GM12892 (cell line): ENCODE measurements around the gene SPTBN1.
A peak's percentile ranks its signal among the peaks of the same experiment; 100 is the strongest.

ENCODE experiments used
- DNase-seq: peaks from one replicate; pipeline ENCODE4 v3.0.0; 2011; ENCODE audit not compliant: insufficient read length
- FAIRE-seq: peaks from 2 replicates; lab custom pipeline; 2011; peaks lifted over from hg19 to GRCh38; lab: Jason Lieb, UNC
- POLR2A ChIP-seq: IDR thresholded peaks from 2 replicates; pipeline ENCODE4 v1.6.1; 2011; ENCODE audit warnings: low read depth, low read length, control low read depth
- POLR2AphosphoS5 ChIP-seq: IDR thresholded peaks from 2 replicates; pipeline ENCODE4 v1.6.1; 2011; ENCODE audit warnings: low read depth, low read length, control low read depth
- TAF1 ChIP-seq: IDR thresholded peaks from 2 replicates; pipeline ENCODE4 v1.6.1; 2011; ENCODE audit warnings: low read depth, mild to moderate bottlenecking, control low read depth, low read length, borderline replicate concordance

Gene SPTBN1

DNA sequence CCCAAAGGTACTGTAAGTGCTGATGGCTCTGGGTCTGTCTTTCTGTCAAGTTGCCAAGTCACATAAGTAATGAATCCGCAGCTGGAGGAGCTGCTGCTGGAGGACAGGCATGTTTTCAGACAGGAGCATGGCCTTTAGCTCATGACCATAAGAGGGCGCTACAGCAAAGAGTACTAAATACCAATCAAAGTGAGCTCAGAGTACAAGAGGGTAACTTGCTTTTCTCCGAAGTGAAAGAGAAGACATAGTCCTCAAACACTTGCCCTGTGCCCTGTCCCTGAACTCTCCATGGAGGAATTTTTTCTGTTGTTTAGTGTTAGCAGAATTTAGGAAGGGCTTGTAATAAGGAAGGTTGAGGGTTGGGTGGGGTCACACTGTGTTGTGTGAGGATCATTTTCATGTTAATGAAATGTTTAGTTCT is 209.3 kb downstream of the SPTBN1 start:
- FAIRE-seq, result no peak

DNA sequence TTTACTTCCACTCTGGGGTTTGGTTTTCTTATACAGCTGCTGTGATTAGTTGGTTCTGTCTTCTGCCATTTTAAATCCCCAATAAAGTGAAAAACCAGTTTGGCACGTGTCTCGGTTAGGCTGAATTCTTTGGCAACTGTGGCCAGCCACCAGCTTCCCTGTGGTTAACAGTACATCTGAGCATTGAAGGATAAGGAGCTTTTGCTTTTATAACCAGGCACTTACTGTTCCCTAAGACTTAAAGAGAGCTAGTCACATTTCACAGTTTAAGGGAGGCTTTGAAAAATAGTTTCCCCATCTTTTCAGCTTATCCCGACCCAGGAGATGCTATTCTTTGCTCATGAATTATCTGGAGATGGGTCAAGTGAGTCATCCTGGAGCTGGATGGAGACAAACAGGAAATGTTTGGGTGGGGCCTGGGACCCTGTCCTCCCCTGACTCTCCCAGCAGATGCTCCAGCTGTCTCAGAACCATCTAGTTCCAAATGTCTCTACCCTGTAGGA is 210.1 kb downstream of the SPTBN1 start:
- no peak for FAIRE-seq
- DNase-seq, result no peak
- TF ChIP-seq POLR2A (no peak), TAF1 (no peak), POLR2AphosphoS5 (no peak)

More for the DNA sequence above, 209.3 kb downstream of the SPTBN1 start:
- TF ChIP-seq POLR2AphosphoS5, result no peak
- TF ChIP-seq TAF1, result no peak
- no peak for TF ChIP-seq POLR2A
- DNase-seq, result no peak

DNA sequence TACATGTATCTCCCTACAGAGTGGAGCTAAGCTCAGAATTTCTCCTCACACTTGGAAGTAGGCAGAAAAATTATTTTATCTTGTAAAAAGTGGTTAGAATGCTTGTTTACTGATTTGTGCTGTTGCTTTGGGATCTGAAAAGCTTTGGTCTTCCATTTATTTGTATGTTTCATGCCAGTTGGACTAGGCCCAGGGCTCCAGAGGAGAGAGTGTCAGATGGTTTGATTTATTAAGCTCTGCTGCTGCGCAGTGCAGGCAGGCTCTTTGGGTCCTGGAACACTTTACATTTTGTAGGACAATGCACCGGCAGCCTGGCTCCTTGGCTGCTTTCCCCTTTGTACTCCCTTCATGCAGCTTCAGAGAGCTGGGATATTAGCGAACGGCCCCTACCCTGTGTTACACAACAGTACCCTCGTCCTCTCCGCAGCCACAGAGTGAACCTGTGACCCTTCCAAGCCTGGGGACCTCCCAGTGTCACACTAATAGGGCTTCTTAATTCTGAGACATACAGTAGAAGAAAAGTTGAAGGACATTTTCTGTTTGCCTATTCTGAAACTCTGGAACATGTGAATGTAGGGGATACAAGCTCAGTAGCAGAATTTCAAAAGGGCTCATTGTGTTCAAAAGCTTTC is 210.6 kb downstream of the SPTBN1 start:
- no peak for FAIRE-seq
- DNase-seq, result no peak
- TF ChIP-seq TAF1 (no peak), POLR2A (no peak), POLR2AphosphoS5 (no peak)

DNA sequence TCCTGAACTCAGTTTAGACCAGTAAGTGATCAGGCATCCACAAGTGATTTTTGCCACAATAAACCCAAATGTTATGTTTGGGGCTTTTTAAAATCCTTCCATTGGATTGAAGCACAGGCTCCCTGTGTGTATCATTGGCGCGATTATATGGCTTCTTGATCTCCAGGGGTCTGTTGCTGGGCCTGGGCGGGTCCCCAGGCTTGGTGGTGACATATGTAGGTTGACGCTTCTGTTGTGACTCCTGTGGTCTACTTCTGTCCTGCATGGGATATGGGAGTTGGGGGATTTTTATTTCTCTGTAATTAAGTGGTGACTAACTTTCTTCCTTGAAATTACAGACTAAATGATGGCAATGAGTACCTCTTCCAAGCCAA is 211.1 kb downstream of the SPTBN1 start:
- DNase-seq, result no peak
- no peak for TF ChIP-seq POLR2AphosphoS5
- FAIRE-seq, result no peak

DNA sequence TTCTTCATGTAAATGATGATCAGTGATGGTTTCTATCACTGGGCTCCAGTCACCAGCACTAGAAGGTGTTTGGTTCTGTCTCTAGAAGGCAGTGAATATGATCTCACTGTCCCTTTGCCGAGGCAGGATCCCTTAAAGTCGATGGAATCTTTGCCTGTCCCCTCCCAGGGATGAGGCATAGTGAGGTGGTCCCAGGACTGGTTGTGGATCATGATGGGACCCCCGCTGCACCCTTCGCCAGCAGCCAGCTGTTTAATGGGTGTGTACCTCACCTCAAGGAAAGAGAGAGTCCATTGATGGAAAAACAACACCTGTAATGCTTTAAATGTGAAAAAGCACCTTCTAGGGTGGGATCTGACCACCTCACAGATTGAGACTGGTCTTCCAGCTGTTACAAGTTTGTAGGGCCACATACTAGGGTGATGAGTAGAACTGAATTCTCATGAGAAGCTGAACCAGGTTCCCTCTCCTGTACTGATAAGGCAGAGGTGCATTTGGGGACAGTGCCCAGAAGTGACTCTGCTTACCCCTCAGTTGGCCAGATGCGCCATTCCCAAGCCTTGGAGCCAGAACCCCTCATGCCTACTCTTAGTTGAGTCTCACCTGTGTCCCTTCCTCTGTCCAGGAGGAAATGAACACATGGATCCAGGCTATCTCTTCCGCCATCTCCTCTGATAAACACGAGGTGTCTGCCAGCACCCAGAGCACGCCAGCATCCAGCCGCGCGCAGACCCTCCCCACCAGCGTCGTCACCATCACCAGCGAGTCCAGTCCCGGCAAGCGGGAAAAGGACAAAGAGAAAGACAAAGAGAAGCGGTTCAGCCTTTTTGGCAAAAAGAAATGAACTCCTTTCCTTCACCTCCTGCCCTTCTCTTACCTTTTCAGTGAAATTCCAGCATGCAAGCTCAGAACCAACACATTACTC is 211.9 kb downstream of the SPTBN1 start:
- DNase-seq, result no peak
- TF ChIP-seq POLR2A, result no peak
- no peak for TF ChIP-seq POLR2AphosphoS5
- no peak for TF ChIP-seq TAF1
- FAIRE-seq, result no peak

DNA sequence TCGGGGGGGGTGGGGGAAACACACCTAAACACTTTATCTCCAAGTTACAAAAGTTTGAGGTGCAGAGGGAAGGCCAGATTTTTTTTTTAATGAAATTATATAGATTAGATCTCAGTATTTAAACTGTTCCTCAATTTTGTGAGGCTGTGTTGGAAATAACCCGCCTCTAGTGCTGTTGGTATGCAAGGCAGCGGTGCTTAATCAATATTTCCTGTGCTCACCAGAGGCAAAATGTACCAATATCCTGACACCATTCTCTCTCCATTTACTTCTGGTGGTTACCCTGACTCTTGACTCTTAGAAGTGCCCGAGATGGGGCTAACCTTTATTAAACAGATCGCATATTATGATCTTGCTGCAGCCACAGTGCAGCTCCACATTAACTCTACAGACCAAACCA is 212.6 kb downstream of the SPTBN1 start:
- TF ChIP-seq TAF1 (no peak), POLR2A (no peak), POLR2AphosphoS5 (no peak)
- FAIRE-seq (no peak), DNase-seq (no peak)

DNA sequence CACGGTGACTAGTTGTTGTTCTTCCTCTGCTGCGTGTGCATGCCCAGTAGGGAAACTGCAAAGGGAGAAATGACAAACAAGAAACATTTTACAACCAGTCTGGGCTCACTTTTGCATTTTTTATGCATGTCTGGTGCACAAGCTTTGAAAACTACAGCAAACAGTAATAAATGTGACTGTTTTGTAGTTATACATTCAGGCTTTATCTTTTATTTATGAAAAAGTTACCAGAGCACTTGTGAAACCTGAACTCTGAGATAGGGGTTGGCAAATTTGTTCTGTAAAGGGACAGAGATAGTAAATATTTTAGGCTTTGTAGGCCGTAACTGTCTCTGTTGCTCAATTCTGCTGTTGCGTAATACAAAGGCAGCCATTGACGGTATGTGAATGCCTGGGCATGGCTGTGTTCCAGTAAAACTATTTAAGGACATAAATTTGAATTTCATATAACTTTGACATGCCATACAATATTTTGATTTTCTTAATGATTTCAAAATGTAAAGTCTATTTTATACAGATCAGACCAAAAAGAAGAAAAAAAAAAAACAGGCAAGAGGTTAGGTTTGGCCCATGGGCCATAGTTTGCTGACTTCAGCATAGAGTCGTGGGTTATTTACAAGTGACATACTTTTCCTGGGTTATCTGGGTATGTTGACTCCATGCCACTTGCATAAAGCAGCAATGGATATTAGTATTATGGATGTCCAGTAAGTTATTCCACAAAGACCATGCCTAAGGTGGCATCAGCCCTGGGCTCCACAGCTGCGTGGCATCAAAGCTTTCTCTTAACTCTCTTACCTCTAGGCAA is 213.8 kb downstream of the SPTBN1 start:
- no peak for FAIRE-seq
- no peak for TF ChIP-seq TAF1
- no peak for TF ChIP-seq POLR2AphosphoS5
- no peak for TF ChIP-seq POLR2A
- DNase-seq, result no peak

DNA sequence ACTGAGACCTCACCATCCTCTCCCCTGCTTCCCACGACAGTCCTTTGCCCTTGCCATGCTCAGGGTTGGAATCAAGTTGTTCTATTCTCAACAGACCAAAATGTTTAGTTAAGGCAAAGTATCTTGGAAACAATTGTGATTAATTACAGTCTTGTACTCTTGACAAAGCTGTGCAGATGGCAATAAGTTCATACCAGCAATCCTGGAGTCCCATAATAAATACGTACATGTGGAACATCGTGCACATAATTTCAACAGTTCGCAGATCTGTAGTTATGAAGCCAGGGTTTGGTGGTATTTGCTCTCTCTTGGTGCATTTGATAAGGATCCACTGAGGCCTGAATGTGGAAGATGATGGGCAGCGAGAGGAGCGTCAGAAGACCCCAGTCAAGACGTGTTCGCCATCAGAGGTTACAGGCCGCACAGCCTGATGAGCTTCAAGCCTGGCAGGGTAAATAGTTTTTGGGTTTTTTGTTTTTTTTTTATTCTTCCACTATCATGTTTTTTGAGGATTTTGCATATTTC is 214.4 kb downstream of the SPTBN1 start:
- TF ChIP-seq POLR2A (no peak), TAF1 (no peak), POLR2AphosphoS5 (no peak)
- FAIRE-seq (no peak), DNase-seq (no peak)

DNA sequence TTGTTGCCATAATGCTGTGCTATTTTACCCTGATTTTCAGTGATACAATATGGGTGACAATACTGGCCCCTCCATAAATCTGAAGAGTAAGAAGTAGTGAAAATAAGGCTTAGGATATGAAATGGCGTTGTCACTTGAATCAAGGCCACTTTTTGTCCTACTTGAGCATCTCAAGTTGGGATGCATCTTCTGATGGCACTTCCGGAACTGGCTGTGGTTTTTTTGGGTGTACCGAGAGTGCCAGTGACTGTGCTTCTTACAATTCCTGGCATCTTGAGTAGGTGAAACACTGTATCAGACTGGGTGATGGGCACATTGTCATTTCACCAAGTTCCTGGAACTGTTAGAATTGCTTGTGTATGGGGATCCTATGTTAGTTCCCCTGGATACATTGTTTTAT is 214.9 kb downstream of the SPTBN1 start:
- TF ChIP-seq POLR2AphosphoS5 (peak; percentile 28; the same call in 1 of the 2 replicates), POLR2A (no peak)
- FAIRE-seq, result no peak
- no peak for DNase-seq

DNA sequence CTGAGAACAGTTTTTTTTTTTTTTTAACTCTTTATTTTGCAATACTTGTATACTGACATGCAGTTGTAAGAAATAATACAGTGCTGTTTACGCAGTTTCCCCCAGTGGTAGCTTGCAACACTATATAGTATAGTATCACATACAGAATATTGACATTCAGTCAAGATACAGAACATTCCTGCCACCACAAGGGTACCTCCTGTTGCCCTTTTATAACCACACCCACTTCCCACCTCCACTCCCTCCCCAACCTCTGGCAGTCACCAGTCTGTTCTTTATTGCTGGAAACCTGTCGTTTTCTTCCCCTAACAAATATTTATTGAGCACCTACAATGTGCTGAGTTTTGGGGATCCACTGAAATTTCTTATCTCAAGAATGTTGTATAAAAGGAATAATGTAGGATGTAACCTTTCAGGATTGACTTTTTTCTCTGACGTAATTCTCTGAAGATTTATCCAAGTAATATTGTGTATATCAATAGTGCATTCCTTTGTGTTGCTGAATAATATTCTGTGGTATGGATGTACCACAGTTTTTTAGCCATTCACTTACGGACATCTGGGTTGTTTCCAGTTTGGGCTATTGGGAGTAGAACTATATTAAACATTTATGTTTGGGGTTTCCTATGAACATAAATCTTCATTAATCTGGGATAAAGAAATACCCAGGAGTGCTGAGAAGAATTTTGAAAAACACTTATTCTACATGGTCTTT is 215.9 kb downstream of the SPTBN1 start:
- TF ChIP-seq TAF1 (no peak), POLR2A (no peak), POLR2AphosphoS5 (no peak)
- DNase-seq (no peak), FAIRE-seq (no peak)
